CD4-positive, alpha-beta memory T cell (primary cell): ENCODE results near the gene CDK5RAP3. TPM values are rescaled to one million over a fixed set of nuclear protein-coding genes. Genes with fewer than 3 reads are reported as not detected.

Experiments
- CTCF ChIA-PET: fragments of 350-600 bp; sonication (Branson Sonifier 250); formaldehyde crosslinking; loops from one replicate; lab custom pipeline; 2021; ENCODE audit warnings: inconsistent platforms; ENCODE audit not compliant: partially characterized antibody; lab: Charles Lee
- POLR2A ChIA-PET: fragments of 350-600 bp; sonication (Branson Sonifier 250); formaldehyde crosslinking; loops from one replicate; lab custom pipeline; 2021; ENCODE audit not compliant: partially characterized antibody; lab: Charles Lee
- DNase-seq, 5 donors: peaks; one replicate each; pipeline versions ENCODE4 v3.0.0 to v3.0.0-alpha.2; 2020 to 2022; ENCODE audit warnings: mixed read lengths in 1 of 5
- H3K27ac ChIP-seq: one replicate; pipeline ENCODE4 v1.7.0; 2013; ENCODE audit warnings: low read depth, low read length
- H3K27me3 ChIP-seq: 2 replicates; pipeline ENCODE4 v1.7.0; 2013; ENCODE audit warnings: mild to moderate bottlenecking, low read length, moderate library complexity; ENCODE audit not compliant: insufficient read depth
- H3K36me3 ChIP-seq: 2 replicates; pipeline ENCODE4 v1.7.0; 2013; ENCODE audit warnings: mild to moderate bottlenecking, low read length, moderate library complexity; ENCODE audit not compliant: insufficient read depth
- H3K4me1 ChIP-seq: 2 replicates; pipeline ENCODE4 v1.7.0; 2013; ENCODE audit warnings: mild to moderate bottlenecking, low read length, moderate library complexity; ENCODE audit not compliant: insufficient read depth
- H3K4me3 ChIP-seq, 2 donors: one replicate each; pipeline ENCODE4 v1.7.0; 2013; ENCODE audit warnings: low read length in 2 of 2, mild to moderate bottlenecking in 1 of 2
- H3K9me3 ChIP-seq, 2 donors: one replicate each; pipeline ENCODE4 v1.7.0; 2013; ENCODE audit warnings: low read length in 2 of 2, control low read depth in 1 of 2; ENCODE audit not compliant: control insufficient read depth in 1 of 2
- H3K27ac Mint-ChIP-seq, 7 donors: one replicate each; pipeline ENCODE4 v1.8.0; 2020 to 2021; ENCODE audit warnings: mixed read lengths in 7 of 7, mild to moderate bottlenecking in 6 of 7, inconsistent platforms in 3 of 7, moderate library complexity in 3 of 7
- H3K27me3 Mint-ChIP-seq, 2 donors: one replicate each; pipeline ENCODE4 v1.8.0; 2020 to 2021; ENCODE audit warnings: mixed read lengths in 2 of 2
- H3K36me3 Mint-ChIP-seq, 2 donors: one replicate each; pipeline ENCODE4 v1.8.0; 2020 to 2021; ENCODE audit warnings: mixed read lengths in 2 of 2, inconsistent platforms in 1 of 2, mild to moderate bottlenecking in 1 of 2
- H3K4me1 Mint-ChIP-seq, 4 donors: one replicate each; pipeline ENCODE4 v1.8.0; 2020 to 2021; ENCODE audit warnings: mixed read lengths in 4 of 4, mild to moderate bottlenecking in 1 of 4
- H3K4me3 Mint-ChIP-seq, 8 donors: one replicate each; pipeline ENCODE4 v1.8.0; 2020 to 2021; ENCODE audit warnings: mixed read lengths in 8 of 8, mild to moderate bottlenecking in 7 of 8, moderate library complexity in 6 of 8, inconsistent platforms in 3 of 8
- H3K9me3 Mint-ChIP-seq, 8 donors: one replicate each; pipeline ENCODE4 v1.8.0; 2020 to 2021; ENCODE audit warnings: mixed read lengths in 8 of 8, mild to moderate bottlenecking in 5 of 8, inconsistent platforms in 3 of 8, moderate library complexity in 1 of 8
- intact Hi-C: fragments of 100-400 bp; cut with micrococcal nuclease; formaldehyde crosslinking; loops from one replicate; pipeline ENCODE4 v1.15.1; 2023
- polyA plus RNA-seq, 2 donors: library from polyadenylated mRNA; unstranded; fragments of 300-500 nt; fragmentation: Illumina TruSeq; gene quantifications; one replicate each; pipeline ENCODE4 v1.2.3, GENCODE V29; 2021
- total RNA-seq, 2 experiments: library from RNA; stranded (reverse); gene quantifications; one replicate each; pipeline ENCODE4 v1.2.3, GENCODE V29; 2021

The CDK5RAP3 gene
- total and polyA plus RNA-seq, 4 experiments from 2014 or later, result 75.1 to 343 (median 220) TPM

GRCh38 chr17:47989700-47990099 is 18.8 kb downstream of the CDK5RAP3 start:
- no peaks in the 10 kb centered on the region for H3K9me3 Mint-ChIP-seq
- intact Hi-C loops, result no loop called here
- CTCF ChIA-PET, result interaction anchor here (2.4 kb wide), 1 partner anchor 19 kb away, joined by 7 read pairs; the partner anchor contains the start of gene CDK5RAP3
- Histone ChIP-seq H3K36me3 (no peaks in the 10 kb centered on the region), H3K9me3 (no peaks in the 10 kb centered on the region), H3K4me3 (no peak overlapping the region), H3K27ac (no peak overlapping the region), H3K4me1 (no peaks in the 10 kb centered on the region), H3K27me3 (no peaks in the 10 kb centered on the region)
- POLR2A ChIA-PET, result no interaction called here
- no peak overlapping the region for H3K27ac Mint-ChIP-seq
- H3K36me3 Mint-ChIP-seq, result peaks cover 0 to 3% of the 10 kb centered on the region in 2 donors
- peaks cover 0 to 2% of the 10 kb centered on the region in 2 donors for H3K27me3 Mint-ChIP-seq
- no peak overlapping the region for H3K4me3 Mint-ChIP-seq
- H3K4me1 Mint-ChIP-seq, result peaks cover 0 to 12% (median 3%) of the 10 kb centered on the region in 4 donors
- no peak for DNase-seq

DNA sequence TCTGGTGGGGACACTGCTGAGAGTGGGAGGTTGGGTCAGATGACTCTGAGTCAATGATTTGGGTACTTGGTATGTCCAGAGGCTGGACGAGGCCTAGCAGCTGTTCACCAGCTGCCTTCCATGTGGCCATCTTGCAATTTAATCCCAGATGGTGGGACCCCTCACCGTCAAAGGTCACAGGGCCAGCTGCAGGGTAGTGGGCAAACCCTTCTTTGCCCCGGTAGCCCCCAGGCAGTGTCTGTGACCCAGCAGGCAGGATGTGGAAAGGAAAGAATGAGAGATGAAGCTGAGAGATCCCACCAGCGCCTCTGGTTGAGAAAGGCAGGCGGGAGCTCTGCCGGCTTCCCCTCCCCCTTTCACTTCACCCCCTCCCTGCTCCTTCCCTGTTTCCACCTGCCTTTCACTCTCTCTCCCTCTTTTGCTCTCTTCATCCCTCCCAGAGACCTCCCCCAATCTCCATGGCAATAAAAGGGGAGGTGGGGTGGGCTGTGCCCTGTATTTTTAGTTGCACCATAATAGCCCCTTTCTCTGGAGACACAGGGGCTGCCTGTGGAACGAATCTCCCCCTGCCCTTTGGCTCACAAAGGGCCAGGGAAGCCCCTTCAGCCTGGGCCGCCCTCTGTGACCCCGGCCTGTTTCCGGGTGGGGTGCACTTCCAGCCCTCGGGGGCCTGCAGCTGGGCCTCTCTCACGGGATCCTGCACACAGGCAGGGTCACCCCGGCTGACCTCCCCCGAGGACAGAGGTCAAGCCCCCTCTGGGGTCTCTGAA is 20.2 kb downstream of the CDK5RAP3 start:
- Mint-ChIP-seq H3K27me3 (peaks cover 0 to 2% of the 10 kb centered on the region in 2 donors), H3K4me1 (peaks cover 0 to 12% (median 3%) of the 10 kb centered on the region in 4 donors), H3K36me3 (no peaks in the 10 kb centered on the region), H3K9me3 (no peaks in the 10 kb centered on the region), H3K27ac (no peak overlapping the region), H3K4me3 (no peak overlapping the region)
- CTCF ChIA-PET, result interaction anchor here (1.1 kb wide), 1 partner anchor 44 kb away, joined by 3 read pairs; no protein-coding TSS in a partner anchor
- Histone ChIP-seq H3K27me3 (no peaks in the 10 kb centered on the region), H3K4me3 (no peak overlapping the region), H3K9me3 (no peaks in the 10 kb centered on the region), H3K36me3 (no peaks in the 10 kb centered on the region), H3K4me1 (no peaks in the 10 kb centered on the region), H3K27ac (no peak overlapping the region)
- POLR2A ChIA-PET, result no interaction called here
- intact Hi-C loops, result no loop called here
- DNase-seq, result no peak

DNA sequence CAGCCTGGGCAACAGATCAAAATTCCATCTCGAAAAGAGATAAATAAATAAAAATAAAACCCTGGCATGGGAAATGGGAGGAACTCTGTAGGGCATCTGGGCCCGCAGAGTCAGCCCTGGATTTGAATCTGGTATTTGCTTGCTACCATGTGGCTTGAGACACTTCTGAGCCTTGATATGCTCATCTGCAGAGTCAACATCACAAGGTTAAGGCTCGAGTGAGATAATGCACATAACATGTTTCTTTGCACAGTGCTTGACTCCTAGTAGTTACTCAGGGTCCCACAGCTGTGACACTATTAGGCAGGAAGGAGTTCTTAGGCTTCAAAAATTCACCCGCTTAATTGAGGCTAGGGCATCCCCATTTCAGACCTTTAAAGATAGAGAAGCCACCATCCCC is 21.3 kb downstream of the CDK5RAP3 start:
- intact Hi-C loops, result no loop called here
- Mint-ChIP-seq H3K27ac (no peak overlapping the region), H3K4me1 (peaks cover 0 to 12% (median 3%) of the 10 kb centered on the region in 4 donors), H3K9me3 (no peaks in the 10 kb centered on the region), H3K36me3 (no peaks in the 10 kb centered on the region), H3K4me3 (no peak overlapping the region), H3K27me3 (peaks cover 0 to 5% of the 10 kb centered on the region in 2 donors)
- no peaks in the 10 kb centered on the region for H3K4me1 ChIP-seq
- CTCF ChIA-PET, result no interaction called here
- no peaks in the 10 kb centered on the region for H3K36me3 ChIP-seq
- no peak overlapping the region for H3K27ac ChIP-seq
- DNase-seq, result no peak
- no peaks in the 10 kb centered on the region for H3K27me3 ChIP-seq
- no peaks in the 10 kb centered on the region for H3K9me3 ChIP-seq
- H3K4me3 ChIP-seq, result no peak overlapping the region
- POLR2A ChIA-PET, result no interaction called here

DNA sequence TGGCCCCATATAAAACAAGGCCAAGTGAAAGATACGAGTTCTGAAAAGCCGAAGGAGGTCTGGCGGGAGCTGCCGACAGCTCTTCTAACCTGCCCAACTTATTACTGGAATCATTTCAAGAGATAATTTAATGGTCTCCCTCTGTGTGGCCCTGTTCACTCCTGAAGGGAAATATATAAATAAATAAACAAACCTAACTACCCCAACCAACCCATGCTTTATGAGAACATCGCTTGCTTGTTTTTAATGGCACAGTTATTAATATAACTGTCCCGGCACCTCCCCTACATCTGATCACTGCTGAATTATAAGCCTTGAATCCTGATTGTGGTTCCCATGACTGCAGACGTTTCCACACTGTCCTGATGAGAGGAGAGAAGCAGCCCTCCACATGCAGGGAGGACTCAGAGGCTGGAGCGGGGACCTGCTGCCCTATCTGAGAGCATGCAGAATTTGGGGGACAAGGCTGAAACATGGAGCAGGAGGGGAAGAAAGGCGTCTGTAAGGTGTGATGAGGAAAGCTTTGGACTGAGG is 22.2 kb downstream of the CDK5RAP3 start:
- ChIA-PET CTCF (interaction anchor here (1.5 kb wide), 2 partner anchors 15 to 22 kb away, joined by 3 to 4 read pairs; partner anchors contain the start of gene CDK5RAP3), POLR2A (no interaction called here)
- Histone ChIP-seq H3K27ac (no peak overlapping the region), H3K36me3 (no peaks in the 10 kb centered on the region), H3K4me1 (no peaks in the 10 kb centered on the region), H3K27me3 (no peaks in the 10 kb centered on the region), H3K4me3 (no peak overlapping the region), H3K9me3 (no peaks in the 10 kb centered on the region)
- Mint-ChIP-seq H3K27me3 (peaks cover 0 to 5% of the 10 kb centered on the region in 2 donors), H3K36me3 (no peaks in the 10 kb centered on the region), H3K27ac (no peak overlapping the region), H3K9me3 (no peaks in the 10 kb centered on the region), H3K4me3 (no peak overlapping the region), H3K4me1 (peaks cover 0 to 12% (median 3%) of the 10 kb centered on the region in 4 donors)
- intact Hi-C loops, result no loop called here
- DNase-seq, result no peak

DNA sequence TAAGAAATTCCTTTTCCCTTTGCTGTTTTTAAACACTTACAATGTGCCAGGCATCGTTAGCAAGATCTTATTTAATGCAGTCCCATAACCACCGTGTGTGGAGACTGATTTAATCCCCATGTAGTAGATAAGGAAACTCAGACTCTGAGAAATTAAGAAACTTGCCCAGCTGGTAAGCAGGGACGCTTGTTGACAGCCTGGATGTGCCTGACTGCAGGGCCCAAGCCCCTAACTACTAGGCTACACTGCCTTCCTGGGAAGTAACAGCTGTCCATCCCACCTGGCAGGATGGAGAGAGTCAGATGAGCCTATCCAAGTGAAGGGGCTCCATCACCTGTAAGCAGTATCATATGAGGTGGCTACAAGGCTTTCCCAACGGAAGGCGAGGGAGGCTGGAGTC is 23.1 kb downstream of the CDK5RAP3 start:
- Mint-ChIP-seq H3K4me3 (no peak overlapping the region), H3K36me3 (no peaks in the 10 kb centered on the region), H3K9me3 (no peaks in the 10 kb centered on the region), H3K4me1 (peaks cover 0 to 11% (median 3%) of the 10 kb centered on the region in 4 donors), H3K27ac (no peak overlapping the region), H3K27me3 (peaks cover 0 to 5% of the 10 kb centered on the region in 2 donors)
- ChIA-PET POLR2A (no interaction called here), CTCF (interaction anchor here (1.5 kb wide), 2 partner anchors 15 to 23 kb away, joined by 3 to 4 read pairs; partner anchors contain the start of gene CDK5RAP3)
- Histone ChIP-seq H3K27ac (no peak overlapping the region), H3K27me3 (no peaks in the 10 kb centered on the region), H3K36me3 (no peaks in the 10 kb centered on the region), H3K4me1 (no peaks in the 10 kb centered on the region), H3K9me3 (no peaks in the 10 kb centered on the region), H3K4me3 (no peak overlapping the region)
- intact Hi-C loops, result no loop called here
- no peak for DNase-seq

DNA sequence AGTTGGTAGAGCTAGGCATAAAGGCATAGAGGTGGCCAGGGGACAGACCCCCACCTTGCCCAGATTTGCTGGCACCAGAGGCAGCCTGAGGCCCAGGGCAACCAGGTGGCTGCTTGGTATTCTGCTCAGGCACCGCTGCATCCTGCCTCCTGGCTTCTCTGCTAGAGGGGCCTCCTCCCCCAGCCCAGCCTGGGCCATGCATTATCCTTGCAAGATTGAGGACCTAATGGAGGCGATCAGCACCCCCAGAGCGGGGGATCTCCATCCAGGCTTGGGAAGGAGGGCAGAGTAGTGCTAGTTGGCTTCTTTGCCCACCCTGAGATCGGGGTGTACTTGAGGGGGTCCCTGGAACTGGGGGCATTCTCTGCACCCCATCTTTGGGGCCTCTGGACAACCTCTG is 23.8 kb downstream of the CDK5RAP3 start:
- Histone ChIP-seq H3K4me3 (no peak overlapping the region), H3K4me1 (no peaks in the 10 kb centered on the region), H3K36me3 (no peaks in the 10 kb centered on the region), H3K9me3 (no peaks in the 10 kb centered on the region), H3K27me3 (no peaks in the 10 kb centered on the region), H3K27ac (no peak overlapping the region)
- intact Hi-C loops, result no loop called here
- ChIA-PET POLR2A (no interaction called here), CTCF (interaction anchor here (1.5 kb wide), 1 partner anchor 16 kb away, joined by 3 read pairs; no protein-coding TSS in a partner anchor)
- H3K27ac Mint-ChIP-seq, result no peak overlapping the region
- H3K9me3 Mint-ChIP-seq, result no peaks in the 10 kb centered on the region
- peaks cover 0 to 5% of the 10 kb centered on the region in 2 donors for H3K27me3 Mint-ChIP-seq
- no peak for DNase-seq
- H3K4me1 Mint-ChIP-seq, result peaks cover 0 to 7% (median 2%) of the 10 kb centered on the region in 4 donors
- no peaks in the 10 kb centered on the region for H3K36me3 Mint-ChIP-seq
- H3K4me3 Mint-ChIP-seq, result no peak overlapping the region

GRCh38 chr17:47995241-47995935 is 24.5 kb downstream of the CDK5RAP3 start:
- CTCF ChIA-PET, result interaction anchor here (0.6 kb wide), 1 partner anchor 153 kb away, joined by 3 read pairs; no protein-coding TSS in a partner anchor
- intact Hi-C loops, result no loop called here
- no peak overlapping the region for H3K4me3 Mint-ChIP-seq

More at GRCh38 chr17:47995241-47995935, 24.5 kb downstream of the CDK5RAP3 start:
- Mint-ChIP-seq H3K36me3 (no peaks in the 10 kb centered on the region), H3K9me3 (no peaks in the 10 kb centered on the region), H3K4me1 (peaks cover 0 to 5% (median under 1%) of the 10 kb centered on the region in 4 donors), H3K27ac (no peak overlapping the region), H3K27me3 (peaks cover 0 to 5% of the 10 kb centered on the region in 2 donors)
- Histone ChIP-seq H3K27ac (no peak overlapping the region), H3K36me3 (no peaks in the 10 kb centered on the region), H3K4me3 (no peak overlapping the region), H3K27me3 (no peaks in the 10 kb centered on the region), H3K9me3 (no peaks in the 10 kb centered on the region), H3K4me1 (no peaks in the 10 kb centered on the region)
- DNase-seq, result no peak
- POLR2A ChIA-PET, result no interaction called here
